A673 (cell line): Measurements from ENCODE around the gene PLIN5. TPM values are rescaled to one million over a fixed set of nuclear protein-coding genes. Genes with fewer than 3 reads are reported as not detected.
A peak's percentile ranks its signal among the peaks of the same experiment; 100 is the strongest.
"Not testable (repeated sequence)": the region's sequence is repeated elsewhere in the genome, so short reads cannot be mapped to it uniquely, and the experiment has no call there.

Experiments used
- BruUV-seq: library from RNA; stranded (reverse); fragments of 400-500 nt; replicated peaks from 2 replicates; lab custom pipeline; 2021; lab: Mats Ljungman, UMichigan
- CTCF ChIA-PET: fragments of 300-600 bp; sonication (Branson Sonifier 250); formaldehyde crosslinking; loops from one replicate; lab custom pipeline; 2022; ENCODE audit warnings: antibody characterized with exemption; lab: Charles Lee
- POLR2A ChIA-PET: fragments of 300-600 bp; sonication (Branson Sonifier 250); formaldehyde crosslinking; loops from one replicate; lab custom pipeline; 2022; ENCODE audit warnings: antibody characterized with exemption; ENCODE audit not compliant: low non-redundant PET; lab: Charles Lee
- DNase-seq: peaks from one replicate; pipeline ENCODE4 v3.0.0-alpha.2; 2015; ENCODE audit warnings: low spot score
- H3K27ac ChIP-seq: fragments of 200-600 bp; sonication (generic); 2 replicates; pipeline ENCODE4 v1.5.1; 2016; ENCODE audit warnings: mixed run types, low read depth, mild to moderate bottlenecking, mixed read lengths, antibody characterized with exemption, low read length; ENCODE audit not compliant: poor library complexity, severe bottlenecking
- H3K27me3 ChIP-seq: fragments of 200-600 bp; sonication (generic); replicated peaks from 2 replicates; pipeline ENCODE4 v1.6.1; 2017; ENCODE audit warnings: mixed run types, low read depth, mild to moderate bottlenecking, mixed read lengths, antibody characterized with exemption, low read length; ENCODE audit not compliant: insufficient read depth, poor library complexity
- H3K36me3 ChIP-seq: fragments of 200-600 bp; sonication (generic); 2 replicates; pipeline ENCODE4 v1.6.1; 2016; ENCODE audit warnings: mixed run types, mild to moderate bottlenecking, mixed read lengths, antibody characterized with exemption, low read length; ENCODE audit not compliant: insufficient read depth, poor library complexity, severe bottlenecking
- H3K4me1 ChIP-seq: fragments of 200-600 bp; sonication (generic); 2 replicates; pipeline ENCODE4 v1.6.1; 2017; ENCODE audit warnings: mixed run types, mild to moderate bottlenecking, mixed read lengths, antibody characterized with exemption, low read length; ENCODE audit not compliant: insufficient read depth, poor library complexity, severe bottlenecking
- H3K4me3 ChIP-seq: fragments of 200-600 bp; sonication (generic); 2 replicates; pipeline ENCODE4 v1.5.1; 2016; ENCODE audit warnings: low read depth, mixed run types, mild to moderate bottlenecking, mixed read lengths, low read length; ENCODE audit not compliant: poor library complexity, severe bottlenecking
- H3K9me3 ChIP-seq: fragments of 200-600 bp; sonication (generic); 2 replicates; pipeline ENCODE4 v1.6.1; 2016; ENCODE audit warnings: mixed run types, low read depth, mild to moderate bottlenecking, mixed read lengths, antibody characterized with exemption, low read length; ENCODE audit not compliant: poor library complexity, severe bottlenecking
- EZH2 ChIP-seq: fragments of 200-600 bp; sonication (generic); IDR thresholded peaks from 2 replicates; pipeline ENCODE4 v1.6.1; 2017; ENCODE audit warnings: borderline replicate concordance, low read depth, mild to moderate bottlenecking, mixed read lengths, antibody characterized with exemption, low read length; ENCODE audit not compliant: poor library complexity, severe bottlenecking
- intact Hi-C: fragments of 100-400 bp; cut with micrococcal nuclease; formaldehyde crosslinking; loops from one replicate; pipeline ENCODE4 v1.10.0; 2022; ENCODE audit not compliant: unreplicated experiment
- total RNA-seq: library from RNA; stranded (reverse); gene quantifications from 2 replicates; pipeline ENCODE4 v1.2.3, GENCODE V29; 2021
- TF ChIP-seq, protein P1 (sequence below): fragments of 300-800, 200-600 bp; sonication (generic); conservative IDR thresholded peaks from 2 replicates; pipeline ENCODE4 v1.5.1; 2017; ENCODE audit warnings: low read depth, mild to moderate bottlenecking, antibody characterized with exemption, low read length, moderate library complexity, mixed read lengths

The PLIN5 gene
- total RNA-seq, 1 experiment from 2014 or later: 3.0 TPM

- intact Hi-C loops: no loop called here
- no TSS peak for BruUV-seq
- H3K9me3 ChIP-seq: no peaks in the 10 kb centered on the region
- peak; percentile 61 for DNase-seq
- H3K4me1 ChIP-seq: no peaks in the 10 kb centered on the region
- no peaks in the 10 kb centered on the region for H3K36me3 ChIP-seq
- CTCF ChIA-PET: interaction anchor here (0.8 to 2.1 kb wide), 3 partner anchors 12 to 69 kb away, joined by 4 to 12 read pairs (median 5); no protein-coding TSS in a partner anchor
- H3K4me3 ChIP-seq: no peak overlapping the region
- POLR2A ChIA-PET: no interaction called here
- no peak overlapping the region for H3K27ac ChIP-seq
- H3K27me3 ChIP-seq: no peaks in the 10 kb centered on the region
- TF ChIP-seq EZH2: no peak
- TF ChIP-seq, protein P1, sequence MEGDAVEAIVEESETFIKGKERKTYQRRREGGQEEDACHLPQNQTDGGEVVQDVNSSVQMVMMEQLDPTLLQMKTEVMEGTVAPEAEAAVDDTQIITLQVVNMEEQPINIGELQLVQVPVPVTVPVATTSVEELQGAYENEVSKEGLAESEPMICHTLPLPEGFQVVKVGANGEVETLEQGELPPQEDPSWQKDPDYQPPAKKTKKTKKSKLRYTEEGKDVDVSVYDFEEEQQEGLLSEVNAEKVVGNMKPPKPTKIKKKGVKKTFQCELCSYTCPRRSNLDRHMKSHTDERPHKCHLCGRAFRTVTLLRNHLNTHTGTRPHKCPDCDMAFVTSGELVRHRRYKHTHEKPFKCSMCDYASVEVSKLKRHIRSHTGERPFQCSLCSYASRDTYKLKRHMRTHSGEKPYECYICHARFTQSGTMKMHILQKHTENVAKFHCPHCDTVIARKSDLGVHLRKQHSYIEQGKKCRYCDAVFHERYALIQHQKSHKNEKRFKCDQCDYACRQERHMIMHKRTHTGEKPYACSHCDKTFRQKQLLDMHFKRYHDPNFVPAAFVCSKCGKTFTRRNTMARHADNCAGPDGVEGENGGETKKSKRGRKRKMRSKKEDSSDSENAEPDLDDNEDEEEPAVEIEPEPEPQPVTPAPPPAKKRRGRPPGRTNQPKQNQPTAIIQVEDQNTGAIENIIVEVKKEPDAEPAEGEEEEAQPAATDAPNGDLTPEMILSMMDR: peak; percentile 88
Measured at GRCh38 chr19:4567584-4568071, 32.6 kb upstream of the PLIN5 start.

DNA sequence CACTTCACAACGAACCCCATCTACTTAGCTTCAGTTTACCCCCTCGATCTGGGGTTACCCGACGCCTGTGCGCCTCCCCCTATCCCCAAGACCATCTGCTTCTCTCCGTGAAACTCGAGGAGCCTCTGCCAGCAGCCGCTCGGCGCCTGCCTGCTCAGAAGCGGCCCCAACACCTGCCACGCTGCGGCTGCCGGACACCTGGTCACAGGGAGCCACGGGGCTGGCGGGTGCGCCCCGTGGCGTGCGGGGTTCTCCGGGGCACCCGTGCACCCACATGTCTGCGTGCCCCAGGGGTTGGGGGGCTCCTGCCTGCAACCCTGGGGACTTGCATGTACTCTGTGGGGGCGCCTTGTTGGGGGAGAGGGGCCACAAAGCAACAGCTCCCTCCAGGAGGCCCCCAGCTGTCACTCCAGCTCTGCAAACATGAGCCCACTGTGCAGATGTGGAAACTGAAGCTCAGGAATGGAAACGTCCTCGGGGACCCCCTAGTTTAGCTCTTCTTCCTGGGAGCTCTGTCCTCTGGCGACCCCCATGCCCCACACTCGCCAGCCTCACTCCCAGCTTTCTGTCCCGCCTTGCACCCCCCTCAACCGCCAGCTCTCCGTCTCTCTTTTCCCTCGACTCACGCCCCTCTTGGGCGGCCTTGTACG, 31.5 kb upstream of the PLIN5 start:
- Histone ChIP-seq H3K4me1 (no peaks in the 10 kb centered on the region), H3K27me3 (no peaks in the 10 kb centered on the region), H3K9me3 (no peaks in the 10 kb centered on the region), H3K27ac (no peak overlapping the region), H3K36me3 (no peaks in the 10 kb centered on the region), H3K4me3 (no peak overlapping the region)
- intact Hi-C loops: no loop called here
- DNase-seq: no peak
- no TSS peak for BruUV-seq
- TF ChIP-seq, protein P1: no peak
- no peak for TF ChIP-seq EZH2
- ChIA-PET CTCF (interaction anchor here (0.6 to 2.1 kb wide), 3 partner anchors 11 to 70 kb away, joined by 3 to 12 read pairs (median 5); no protein-coding TSS in a partner anchor), POLR2A (no interaction called here)

DNA sequence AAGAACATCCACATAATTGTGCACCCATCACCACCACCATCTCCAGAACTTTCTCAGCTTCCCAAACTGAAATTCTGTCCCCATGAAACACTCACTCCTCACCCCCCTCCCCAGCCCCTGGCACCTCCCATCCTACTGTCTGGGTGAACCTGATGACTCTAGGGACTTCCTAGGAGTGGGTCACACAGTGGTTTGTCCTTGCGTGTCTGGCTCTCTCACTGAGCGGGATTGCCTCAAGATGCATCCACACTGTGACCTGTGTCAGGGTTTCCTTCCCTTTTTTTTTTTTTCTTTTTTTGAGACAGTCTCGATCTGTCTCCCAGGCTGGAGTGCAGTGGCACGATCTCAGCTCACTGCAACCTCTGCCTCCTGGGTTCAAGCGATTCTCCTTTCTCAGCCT, 28.5 kb upstream of the PLIN5 start:
- intact Hi-C loops, BruUV-seq, H3K27me3 ChIP-seq, CTCF ChIA-PET, POLR2A ChIA-PET, H3K36me3 ChIP-seq, H3K4me3 ChIP-seq, DNase-seq, H3K4me1 ChIP-seq, H3K27ac ChIP-seq, H3K9me3 ChIP-seq: not testable (repeated sequence)

GRCh38 chr19:4562085-4562484, 27.1 kb upstream of the PLIN5 start:
- intact Hi-C loops, DNase-seq, H3K27ac ChIP-seq, H3K36me3 ChIP-seq, BruUV-seq, H3K4me1 ChIP-seq, H3K9me3 ChIP-seq, H3K4me3 ChIP-seq, H3K27me3 ChIP-seq, CTCF ChIA-PET, POLR2A ChIA-PET: not testable (repeated sequence)
